IPS-18c (cell line): ENCODE results near the gene LHFPL3.
"Not testable (repeated sequence)": the region's sequence is repeated elsewhere in the genome, so short reads cannot be mapped to it uniquely, and the experiment has no call there.

Experiments used
- H3K4me3 ChIP-seq: 2 replicates; pipeline ENCODE4 v1.7.0; 2013; ENCODE audit warnings: low read depth, mild to moderate bottlenecking, low read length, moderate library complexity; ENCODE audit not compliant: insufficient read depth
- H3K9me3 ChIP-seq: one replicate; pipeline ENCODE4 v1.6.1; 2013; ENCODE audit warnings: mild to moderate bottlenecking, low read length, moderate library complexity; ENCODE audit not compliant: control insufficient read depth, insufficient read depth

The LHFPL3 gene

GRCh38 chr7:104529567-104529966 lies 201.2 kb downstream of the LHFPL3 start:
- no peaks in the 10 kb centered on the region for H3K9me3 ChIP-seq

DNA sequence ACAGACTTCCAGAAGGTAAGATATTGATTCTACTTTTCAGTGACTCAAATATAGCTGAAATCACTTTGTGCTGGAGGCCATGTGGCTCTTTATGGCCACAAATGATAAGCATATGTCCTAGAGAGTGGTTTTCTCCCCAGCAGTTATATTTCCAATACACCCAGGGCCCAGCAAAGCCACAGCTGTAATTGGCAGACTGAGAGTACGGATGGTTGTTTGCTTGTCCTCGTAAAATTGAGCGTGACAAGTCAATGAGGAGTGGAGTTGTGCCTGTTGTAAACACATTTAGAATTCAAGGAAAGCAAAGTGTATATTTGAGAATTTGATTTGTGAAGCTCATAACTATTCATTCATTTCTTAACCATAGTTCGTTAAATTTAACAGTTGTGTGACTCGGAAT lies 201.8 kb downstream of the LHFPL3 start:
- no peak overlapping the region for H3K4me3 ChIP-seq
- H3K9me3 ChIP-seq: no peaks in the 10 kb centered on the region

More at GRCh38 chr7:104529567-104529966, 201.2 kb downstream of the LHFPL3 start:
- H3K4me3 ChIP-seq: no peak overlapping the region

DNA sequence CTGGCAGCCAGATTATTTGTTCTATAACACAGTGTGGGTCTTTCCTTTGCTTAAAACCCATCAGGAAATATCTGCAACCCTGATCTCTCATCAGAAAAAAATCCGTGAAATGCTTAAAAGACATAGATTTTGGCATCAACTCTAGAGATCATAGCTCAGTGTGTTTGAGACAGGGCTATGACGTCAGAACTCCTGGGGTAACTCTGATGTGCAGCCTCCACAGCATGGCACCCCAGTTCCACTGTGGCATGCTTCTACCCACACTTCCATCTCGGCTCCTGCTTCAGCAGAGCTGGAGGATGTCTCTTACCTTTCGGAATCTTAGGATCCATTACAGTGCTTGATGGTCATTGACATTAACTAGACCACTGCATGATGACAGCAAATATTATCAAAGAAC lies 205.7 kb downstream of the LHFPL3 start:
- Histone ChIP-seq H3K9me3 (no peaks in the 10 kb centered on the region), H3K4me3 (no peak overlapping the region)

GRCh38 chr7:104535841-104536240 lies 207.4 kb downstream of the LHFPL3 start:
- Histone ChIP-seq H3K4me3 (no peak overlapping the region), H3K9me3 (no peaks in the 10 kb centered on the region)

- Histone ChIP-seq H3K9me3 (no peaks in the 10 kb centered on the region), H3K4me3 (no peak overlapping the region)
These were observed 208.6 kb downstream of the LHFPL3 start for GRCh38 chr7:104536956-104537355.

- no peaks in the 10 kb centered on the region for H3K9me3 ChIP-seq
- H3K4me3 ChIP-seq: no peak overlapping the region
These were observed 209.7 kb downstream of the LHFPL3 start for GRCh38 chr7:104538152-104538551.

DNA sequence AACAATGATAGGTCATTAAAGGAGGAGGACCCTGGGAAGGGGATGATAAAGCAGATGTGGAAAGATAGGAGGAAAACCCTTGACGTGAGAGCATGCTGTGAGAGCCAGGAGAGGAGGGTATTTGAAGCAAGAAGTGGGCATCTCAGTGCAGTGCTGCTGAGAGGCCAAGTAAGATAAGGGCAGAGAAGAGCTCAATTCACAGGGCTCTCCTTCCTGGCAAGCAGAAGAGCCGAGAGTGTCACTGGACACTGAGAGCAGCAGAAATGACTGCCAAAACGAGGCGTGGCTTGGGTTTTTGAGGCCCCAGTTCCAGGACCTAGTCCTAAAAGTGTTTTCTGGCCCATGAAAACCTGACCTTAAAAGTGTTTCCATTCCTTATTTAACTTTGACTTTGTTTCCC lies 213.5 kb downstream of the LHFPL3 start:
- H3K4me3 ChIP-seq: no peak overlapping the region
- H3K9me3 ChIP-seq: no peaks in the 10 kb centered on the region

DNA sequence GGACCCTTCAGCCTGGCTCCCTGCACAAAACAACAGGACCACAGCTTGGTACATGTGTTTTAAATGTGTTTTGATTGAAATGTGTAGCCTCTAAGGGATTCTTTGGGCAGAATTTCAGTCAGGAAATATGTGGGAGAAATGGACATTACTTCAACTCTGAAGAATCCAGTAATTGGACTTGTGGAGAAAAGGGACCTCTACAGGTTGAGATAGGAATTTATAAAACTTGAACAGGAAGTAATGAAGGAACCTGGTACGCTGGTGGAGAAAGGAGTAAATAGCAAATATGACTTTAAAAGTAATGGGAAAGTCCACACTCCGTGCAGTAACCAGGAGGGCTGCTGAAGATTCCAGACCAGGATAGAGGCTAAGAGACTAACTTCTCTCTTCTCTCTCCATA lies 220.5 kb downstream of the LHFPL3 start:
- no peaks in the 10 kb centered on the region for H3K9me3 ChIP-seq
- no peak overlapping the region for H3K4me3 ChIP-seq

DNA sequence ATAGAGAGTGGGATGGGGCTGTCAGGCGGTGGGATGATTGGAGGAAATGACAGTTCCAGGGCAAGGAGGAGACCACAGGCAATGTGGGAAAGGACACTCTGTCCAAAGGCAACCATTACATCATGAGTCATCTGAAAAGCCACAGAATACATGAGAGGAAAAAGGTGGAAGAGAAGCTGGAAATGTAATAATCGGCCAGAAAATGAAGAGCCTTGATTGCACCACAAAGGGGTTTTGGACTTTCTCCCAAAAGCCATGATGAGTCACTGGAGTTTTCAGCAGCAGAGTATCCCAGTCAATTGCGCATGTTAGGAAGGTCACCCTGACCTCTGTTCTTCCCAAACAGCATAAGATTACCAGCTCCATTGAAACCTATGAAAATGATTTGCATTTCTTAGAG lies 222.0 kb downstream of the LHFPL3 start:
- no peak overlapping the region for H3K4me3 ChIP-seq

DNA sequence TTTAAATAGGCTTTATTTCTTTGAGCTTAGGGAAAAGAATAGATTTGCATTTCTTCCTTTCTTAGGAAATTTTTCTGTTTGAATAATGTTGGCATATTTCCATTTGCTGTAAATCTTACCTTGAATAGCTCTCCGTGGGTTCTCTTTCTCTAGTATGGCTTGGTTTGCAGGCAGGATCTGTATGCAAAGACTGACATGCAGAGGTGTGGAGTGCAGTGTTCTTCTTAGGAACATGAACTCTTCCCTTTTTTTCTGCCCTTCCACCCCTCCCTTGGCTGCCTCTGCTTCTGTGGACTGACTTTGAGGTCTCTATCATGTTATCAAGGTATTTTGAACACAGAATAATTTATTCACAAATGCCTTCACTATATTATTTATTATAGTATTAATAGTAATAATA lies 222.8 kb downstream of the LHFPL3 start:
- Histone ChIP-seq H3K4me3 (no peak overlapping the region), H3K9me3 (peaks cover 2% of the 10 kb centered on the region)

More for the DNA sequence above, 222.0 kb downstream of the LHFPL3 start:
- H3K9me3 ChIP-seq: no peaks in the 10 kb centered on the region

DNA sequence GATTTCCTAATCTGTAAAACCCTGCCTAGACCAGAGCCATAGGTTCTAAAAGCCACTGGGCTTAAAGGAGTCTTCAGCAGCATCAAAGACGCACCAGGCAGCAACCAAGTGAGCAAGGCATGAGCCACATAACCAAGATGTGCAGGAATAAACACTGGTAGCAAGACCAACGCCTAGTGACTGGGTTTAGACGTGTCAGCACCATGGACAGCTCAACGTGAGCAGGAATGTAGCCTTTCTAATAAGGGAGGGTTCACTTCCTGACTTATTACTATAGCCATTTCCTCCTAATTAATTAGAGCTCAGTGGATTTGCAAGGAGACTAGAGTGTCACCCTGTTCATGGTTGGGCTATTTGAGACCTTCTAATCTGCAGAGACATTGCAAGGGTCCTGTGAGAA lies 223.7 kb downstream of the LHFPL3 start:
- peaks cover 2% of the 10 kb centered on the region for H3K9me3 ChIP-seq

GRCh38 chr7:104553074-104553473 lies 224.7 kb downstream of the LHFPL3 start:
- peaks cover 2% of the 10 kb centered on the region for H3K9me3 ChIP-seq

More for the DNA sequence above, 223.7 kb downstream of the LHFPL3 start:
- H3K4me3 ChIP-seq: no peak overlapping the region

DNA sequence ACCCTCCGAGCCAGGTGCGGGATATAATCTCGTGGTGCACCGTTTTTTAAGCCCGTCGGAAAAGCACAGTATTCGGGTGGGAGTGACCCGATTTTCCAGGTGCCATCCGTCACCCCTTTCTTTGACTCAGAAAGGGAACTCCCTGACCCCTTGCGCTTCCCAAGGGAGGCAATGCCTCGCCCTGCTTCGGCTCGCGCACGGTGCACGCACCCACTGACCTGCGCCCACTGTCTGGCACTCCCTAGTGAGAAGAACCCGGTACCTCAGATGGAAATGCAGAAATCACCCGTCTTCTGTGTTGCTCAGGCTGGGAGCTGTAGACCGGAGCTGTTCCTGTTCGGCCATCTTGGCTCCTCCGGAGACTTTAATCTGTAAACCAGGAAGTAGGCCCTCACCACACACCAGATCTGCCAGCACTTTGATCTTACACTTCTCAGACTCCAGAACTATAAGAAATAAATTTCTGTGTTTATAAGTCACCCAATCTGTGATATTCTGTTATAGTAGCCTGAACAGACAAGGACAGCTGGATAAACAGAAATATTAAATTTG lies 235.0 kb downstream of the LHFPL3 start:
- not testable (repeated sequence) for H3K4me3 ChIP-seq

More at GRCh38 chr7:104553074-104553473, 224.7 kb downstream of the LHFPL3 start:
- H3K4me3 ChIP-seq: no peak overlapping the region

DNA sequence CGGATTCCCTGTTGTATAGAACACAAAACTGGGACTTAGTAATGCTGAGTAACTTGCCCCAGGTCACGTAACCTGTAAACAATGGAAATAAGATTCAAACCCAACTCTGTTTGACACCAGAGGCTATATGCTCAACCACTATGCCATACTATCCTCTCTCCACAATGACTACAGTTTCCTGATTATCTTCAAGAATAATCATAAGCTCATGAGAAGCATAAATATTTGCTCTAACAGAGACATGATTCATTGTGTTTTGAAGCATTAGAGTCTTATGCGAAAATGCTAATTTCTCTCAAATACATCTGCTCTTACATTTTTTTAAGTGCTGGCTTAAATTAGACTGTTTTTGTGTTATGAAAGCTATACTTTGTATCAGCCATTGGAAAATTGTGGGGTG lies 241.3 kb downstream of the LHFPL3 start:
- Histone ChIP-seq H3K9me3 (no peaks in the 10 kb centered on the region), H3K4me3 (no peak overlapping the region)

More for the DNA sequence above, 235.0 kb downstream of the LHFPL3 start:
- H3K9me3 ChIP-seq: not testable (repeated sequence)

DNA sequence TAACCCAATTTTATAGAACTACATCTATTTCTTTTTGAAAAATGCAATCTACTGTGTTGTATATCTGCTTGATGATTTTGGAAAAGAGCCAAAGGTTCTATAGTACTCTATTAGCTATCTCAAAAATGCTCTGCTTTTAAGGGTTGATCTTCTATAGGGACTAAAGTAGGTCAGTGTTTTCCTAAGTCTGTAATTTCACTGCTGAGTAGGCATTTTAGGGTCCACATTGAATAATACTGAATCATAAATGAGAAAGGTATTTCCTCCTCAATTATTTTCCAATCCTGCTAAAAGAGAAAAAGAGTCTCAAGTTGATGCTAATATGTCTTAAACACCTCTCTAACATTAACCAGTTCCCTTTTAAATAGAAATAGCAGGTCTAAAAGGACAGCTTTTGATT lies 244.2 kb downstream of the LHFPL3 start:
- Histone ChIP-seq H3K4me3 (no peak overlapping the region), H3K9me3 (no peaks in the 10 kb centered on the region)

- no peak overlapping the region for H3K4me3 ChIP-seq
- no peaks in the 10 kb centered on the region for H3K9me3 ChIP-seq
These were observed 256.2 kb downstream of the LHFPL3 start for GRCh38 chr7:104584620-104585019.

GRCh38 chr7:104595591-104595990 lies 267.2 kb downstream of the LHFPL3 start:
- not testable (repeated sequence) for H3K9me3 ChIP-seq, H3K4me3 ChIP-seq

DNA sequence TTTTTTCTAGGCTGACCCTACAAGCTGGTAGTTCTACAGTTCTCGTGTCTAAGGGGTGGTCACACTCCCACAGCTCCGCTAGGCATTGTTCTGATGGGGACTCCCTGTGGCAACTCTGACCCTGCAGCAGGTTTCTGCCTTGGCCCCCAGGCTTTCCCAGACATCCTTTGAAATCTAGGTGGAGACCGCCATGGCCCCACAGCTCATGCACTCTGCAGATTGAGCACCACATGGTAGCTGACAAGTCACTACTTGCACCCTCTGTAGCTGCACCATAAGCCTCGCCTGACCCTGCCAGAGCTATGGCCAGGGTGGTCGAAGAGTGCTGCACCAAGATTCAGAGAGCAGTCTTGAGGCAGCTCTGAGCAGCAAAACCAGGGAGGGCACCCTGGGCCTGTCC lies 275.6 kb downstream of the LHFPL3 start:
- no peak overlapping the region for H3K4me3 ChIP-seq
- peaks cover 3% of the 10 kb centered on the region for H3K9me3 ChIP-seq

- H3K9me3 ChIP-seq: peaks cover 3% of the 10 kb centered on the region
- no peak overlapping the region for H3K4me3 ChIP-seq
These were observed 276.3 kb downstream of the LHFPL3 start for GRCh38 chr7:104604706-104605105.
